ENCODE data around the gene CRACDL.

DNA sequence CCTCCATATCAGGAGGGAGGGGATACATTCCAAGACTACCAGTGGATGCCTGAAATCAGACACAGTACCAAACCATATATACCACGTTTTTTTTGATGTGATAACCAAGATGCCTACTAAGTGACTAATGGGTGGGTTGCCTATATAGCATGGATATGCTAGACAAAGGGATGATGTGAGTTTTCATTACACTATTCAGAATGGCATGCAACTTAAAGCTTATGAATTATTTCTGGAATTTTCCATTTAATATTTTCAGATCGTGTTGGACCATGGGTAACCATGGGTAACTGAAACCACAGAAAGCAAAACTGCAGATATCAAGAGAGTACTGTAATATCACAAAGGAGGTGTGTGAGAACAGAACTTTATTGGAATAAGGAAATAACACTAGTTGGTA, 39.6 kb upstream of the CRACDL start:
- TF ChIP-seq RAD21 (IDR thresholded peaks at IDR 0.05; ENCODE audit: low read depth) (no peak), EP300 (IDR thresholded peaks at IDR 0.05; ENCODE audit: borderline replicate concordance) (no peak), YY1 (IDR thresholded peaks at IDR 0.05; ENCODE audit: low read depth) (no peak), FOXM1 (IDR thresholded peaks at IDR 0.05; ENCODE audit: borderline replicate concordance, low read depth) (no peak), TAF1 (IDR thresholded peaks at IDR 0.05; ENCODE audit: low read depth) (no peak), ZBTB7A (IDR thresholded peaks at IDR 0.05; ENCODE audit: low read depth) (no peak), TEAD4 (IDR thresholded peaks at IDR 0.05) (no peak), CEBPB (IDR thresholded peaks at IDR 0.05) (no peak), CREB1 (IDR thresholded peaks at IDR 0.05; ENCODE audit: low read depth) (no peak), TCF12 (IDR thresholded peaks at IDR 0.05; ENCODE audit: low read depth) (no peak), EGR1 (IDR thresholded peaks at IDR 0.05) (no peak)
- TF ChIP-seq, protein P1, sequence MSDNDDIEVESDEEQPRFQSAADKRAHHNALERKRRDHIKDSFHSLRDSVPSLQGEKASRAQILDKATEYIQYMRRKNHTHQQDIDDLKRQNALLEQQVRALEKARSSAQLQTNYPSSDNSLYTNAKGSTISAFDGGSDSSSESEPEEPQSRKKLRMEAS (IDR thresholded peaks at IDR 0.05), result no peak
- TF ChIP-seq, protein P2, sequence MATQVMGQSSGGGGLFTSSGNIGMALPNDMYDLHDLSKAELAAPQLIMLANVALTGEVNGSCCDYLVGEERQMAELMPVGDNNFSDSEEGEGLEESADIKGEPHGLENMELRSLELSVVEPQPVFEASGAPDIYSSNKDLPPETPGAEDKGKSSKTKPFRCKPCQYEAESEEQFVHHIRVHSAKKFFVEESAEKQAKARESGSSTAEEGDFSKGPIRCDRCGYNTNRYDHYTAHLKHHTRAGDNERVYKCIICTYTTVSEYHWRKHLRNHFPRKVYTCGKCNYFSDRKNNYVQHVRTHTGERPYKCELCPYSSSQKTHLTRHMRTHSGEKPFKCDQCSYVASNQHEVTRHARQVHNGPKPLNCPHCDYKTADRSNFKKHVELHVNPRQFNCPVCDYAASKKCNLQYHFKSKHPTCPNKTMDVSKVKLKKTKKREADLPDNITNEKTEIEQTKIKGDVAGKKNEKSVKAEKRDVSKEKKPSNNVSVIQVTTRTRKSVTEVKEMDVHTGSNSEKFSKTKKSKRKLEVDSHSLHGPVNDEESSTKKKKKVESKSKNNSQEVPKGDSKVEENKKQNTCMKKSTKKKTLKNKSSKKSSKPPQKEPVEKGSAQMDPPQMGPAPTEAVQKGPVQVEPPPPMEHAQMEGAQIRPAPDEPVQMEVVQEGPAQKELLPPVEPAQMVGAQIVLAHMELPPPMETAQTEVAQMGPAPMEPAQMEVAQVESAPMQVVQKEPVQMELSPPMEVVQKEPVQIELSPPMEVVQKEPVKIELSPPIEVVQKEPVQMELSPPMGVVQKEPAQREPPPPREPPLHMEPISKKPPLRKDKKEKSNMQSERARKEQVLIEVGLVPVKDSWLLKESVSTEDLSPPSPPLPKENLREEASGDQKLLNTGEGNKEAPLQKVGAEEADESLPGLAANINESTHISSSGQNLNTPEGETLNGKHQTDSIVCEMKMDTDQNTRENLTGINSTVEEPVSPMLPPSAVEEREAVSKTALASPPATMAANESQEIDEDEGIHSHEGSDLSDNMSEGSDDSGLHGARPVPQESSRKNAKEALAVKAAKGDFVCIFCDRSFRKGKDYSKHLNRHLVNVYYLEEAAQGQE (IDR thresholded peaks at IDR 0.05; ENCODE audit: low read depth), result no peak
- TF ChIP-seq, protein P3, sequence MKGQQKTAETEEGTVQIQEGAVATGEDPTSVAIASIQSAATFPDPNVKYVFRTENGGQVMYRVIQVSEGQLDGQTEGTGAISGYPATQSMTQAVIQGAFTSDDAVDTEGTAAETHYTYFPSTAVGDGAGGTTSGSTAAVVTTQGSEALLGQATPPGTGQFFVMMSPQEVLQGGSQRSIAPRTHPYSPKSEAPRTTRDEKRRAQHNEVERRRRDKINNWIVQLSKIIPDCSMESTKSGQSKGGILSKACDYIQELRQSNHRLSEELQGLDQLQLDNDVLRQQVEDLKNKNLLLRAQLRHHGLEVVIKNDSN (IDR thresholded peaks at IDR 0.05), result no peak
